Measurements from ENCODE around the gene LHFPL6. TPM values are rescaled to one million over a fixed set of nuclear protein-coding genes. Genes with fewer than 3 reads are reported as not detected.

Gene LHFPL6
- total and polyA plus RNA-seq, 4 donors = 22.7 to 115 (median 36.1) TPM

DNA sequence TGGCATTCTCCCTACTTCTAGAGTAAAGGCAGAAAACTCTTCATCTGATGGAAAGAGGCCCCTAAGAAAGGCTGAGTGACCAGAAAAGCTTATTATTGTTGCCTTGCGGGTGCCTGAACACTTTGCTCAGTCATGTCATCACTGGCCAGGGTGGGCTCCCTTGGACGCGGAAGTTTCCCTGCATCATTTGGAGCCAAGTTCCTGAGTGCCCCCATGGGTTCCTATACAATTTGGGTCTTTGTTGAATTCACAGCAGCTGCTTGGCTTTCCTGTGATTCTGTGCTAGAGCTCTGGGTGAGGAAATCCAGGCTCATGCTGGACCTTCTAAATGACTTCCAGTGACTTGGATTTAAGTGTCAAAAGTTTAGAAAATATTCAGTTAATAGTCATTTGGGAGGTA is 232.9 kb downstream of the LHFPL6 start:
- DNase-seq = no peak
- ATAC-seq (ENCODE audit: insufficient read depth, low FRiP score) = no peak
- Histone ChIP-seq H3K36me3 (ENCODE audit: control insufficient read depth in 4 of 4, insufficient read depth in 4 of 4, low read length in 4 of 4) (peaks cover 0 to 3% (median 0%) of the 10 kb centered on the region in 4 donors), H3K9ac (ENCODE audit: insufficient read depth in 1 of 2, low read length in 2 of 2) (no peak overlapping the region), H3K4me3 (no peak overlapping the region), H3K27me3 (ENCODE audit: control insufficient read depth in 3 of 3, insufficient read depth in 3 of 3, low read length in 2 of 3) (no peaks in the 10 kb centered on the region), H3K9me3 (ENCODE audit: control insufficient read depth in 4 of 4, insufficient read depth in 3 of 4, low read length in 3 of 4) (no peaks in the 10 kb centered on the region), H3K4me1 (ENCODE audit: control insufficient read depth in 5 of 5, insufficient read depth in 5 of 5, low read length in 5 of 5) (peaks cover 0 to 24% (median 6%) of the 10 kb centered on the region in 5 donors), H3K27ac (ENCODE audit: low read depth in 1 of 2, low read length in 1 of 2) (no peak overlapping the region)
- 71 to 98% methylated on average over 3 of the region's 3 CpGs for WGBS, 2 donors
- TF ChIP-seq, protein P1, sequence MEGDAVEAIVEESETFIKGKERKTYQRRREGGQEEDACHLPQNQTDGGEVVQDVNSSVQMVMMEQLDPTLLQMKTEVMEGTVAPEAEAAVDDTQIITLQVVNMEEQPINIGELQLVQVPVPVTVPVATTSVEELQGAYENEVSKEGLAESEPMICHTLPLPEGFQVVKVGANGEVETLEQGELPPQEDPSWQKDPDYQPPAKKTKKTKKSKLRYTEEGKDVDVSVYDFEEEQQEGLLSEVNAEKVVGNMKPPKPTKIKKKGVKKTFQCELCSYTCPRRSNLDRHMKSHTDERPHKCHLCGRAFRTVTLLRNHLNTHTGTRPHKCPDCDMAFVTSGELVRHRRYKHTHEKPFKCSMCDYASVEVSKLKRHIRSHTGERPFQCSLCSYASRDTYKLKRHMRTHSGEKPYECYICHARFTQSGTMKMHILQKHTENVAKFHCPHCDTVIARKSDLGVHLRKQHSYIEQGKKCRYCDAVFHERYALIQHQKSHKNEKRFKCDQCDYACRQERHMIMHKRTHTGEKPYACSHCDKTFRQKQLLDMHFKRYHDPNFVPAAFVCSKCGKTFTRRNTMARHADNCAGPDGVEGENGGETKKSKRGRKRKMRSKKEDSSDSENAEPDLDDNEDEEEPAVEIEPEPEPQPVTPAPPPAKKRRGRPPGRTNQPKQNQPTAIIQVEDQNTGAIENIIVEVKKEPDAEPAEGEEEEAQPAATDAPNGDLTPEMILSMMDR (IDR thresholded peaks at IDR 0.05; ENCODE audit: control extremely low read depth, extremely low read depth) = no peak

DNA sequence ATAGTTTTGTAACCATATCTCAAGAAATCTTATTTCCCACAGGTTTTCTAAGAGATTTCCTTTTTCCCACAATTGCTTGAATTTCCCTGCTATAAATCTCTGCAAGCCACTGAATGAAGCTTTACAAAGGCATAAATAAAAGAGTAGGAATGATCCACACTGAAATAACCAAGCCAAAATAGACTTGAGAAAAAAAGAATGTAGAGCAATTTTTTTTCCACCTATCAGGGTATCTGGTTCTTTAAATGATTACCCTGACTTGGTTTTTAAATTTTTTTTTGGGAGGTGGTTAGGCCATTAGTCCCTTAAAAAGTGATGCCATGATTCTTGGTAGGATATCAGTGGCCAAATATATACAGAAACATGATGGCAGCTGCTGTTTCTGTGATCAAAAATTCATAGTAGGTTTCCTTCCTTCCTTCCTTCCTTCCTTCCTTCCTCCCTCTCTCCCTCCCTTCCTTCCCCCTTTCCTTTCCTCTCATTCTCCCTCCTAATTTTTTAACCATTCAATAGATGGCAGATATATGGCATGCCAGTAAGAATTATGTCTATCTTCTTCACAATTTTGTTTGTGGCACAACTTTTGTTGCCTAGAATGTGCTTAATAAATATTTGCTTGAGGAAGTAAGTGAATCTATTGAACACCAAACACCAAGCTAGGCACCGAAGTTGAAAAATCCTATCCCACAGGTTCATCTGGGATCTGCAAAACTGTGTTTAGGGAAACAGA is 233.7 kb downstream of the LHFPL6 start:
- Histone ChIP-seq H3K4me3 (no peak overlapping the region), H3K36me3 (ENCODE audit: control insufficient read depth in 4 of 4, insufficient read depth in 4 of 4, low read length in 4 of 4) (peaks cover 0 to 3% (median 0%) of the 10 kb centered on the region in 4 donors), H3K4me1 (ENCODE audit: control insufficient read depth in 5 of 5, insufficient read depth in 5 of 5, low read length in 5 of 5) (peaks cover 0 to 29% (median 12%) of the 10 kb centered on the region in 5 donors), H3K27me3 (ENCODE audit: control insufficient read depth in 3 of 3, insufficient read depth in 3 of 3, low read length in 2 of 3) (no peaks in the 10 kb centered on the region), H3K27ac (ENCODE audit: low read depth in 1 of 2, low read length in 1 of 2) (no peak overlapping the region), H3K9ac (ENCODE audit: insufficient read depth in 1 of 2, low read length in 2 of 2) (no peak overlapping the region), H3K9me3 (ENCODE audit: control insufficient read depth in 4 of 4, insufficient read depth in 3 of 4, low read length in 3 of 4) (no peaks in the 10 kb centered on the region)
- ATAC-seq (ENCODE audit: insufficient read depth, low FRiP score) = no peak
- TF ChIP-seq, protein P1 (IDR thresholded peaks at IDR 0.05; ENCODE audit: control extremely low read depth, extremely low read depth) = no peak
- WGBS, 2 donors = 33 to 95% methylated on average over 1 of the region's 1 CpG
- no peak for DNase-seq

GRCh38 chr13:39365879-39366278 is 237.1 kb downstream of the LHFPL6 start:
- TF ChIP-seq, protein P1 (IDR thresholded peaks at IDR 0.05; ENCODE audit: control extremely low read depth, extremely low read depth) = no peak
- Histone ChIP-seq H3K4me3 (no peak overlapping the region), H3K9ac (ENCODE audit: insufficient read depth in 1 of 2, low read length in 2 of 2) (no peak overlapping the region)

More at GRCh38 chr13:39365879-39366278, 237.1 kb downstream of the LHFPL6 start:
- ATAC-seq (ENCODE audit: insufficient read depth, low FRiP score) (no peak), DNase-seq (no peak)
- H3K36me3 ChIP-seq (ENCODE audit: control insufficient read depth in 4 of 4, insufficient read depth in 4 of 4, low read length in 4 of 4) = peaks cover 0 to 3% (median 0%) of the 10 kb centered on the region in 4 donors
- peaks cover 0 to 29% (median 25%) of the 10 kb centered on the region in 5 donors for H3K4me1 ChIP-seq (ENCODE audit: control insufficient read depth in 5 of 5, insufficient read depth in 5 of 5, low read length in 5 of 5)
- no peaks in the 10 kb centered on the region for H3K27me3 ChIP-seq (ENCODE audit: control insufficient read depth in 3 of 3, insufficient read depth in 3 of 3, low read length in 2 of 3)
- no peak overlapping the region for H3K27ac ChIP-seq (ENCODE audit: low read depth in 1 of 2, low read length in 1 of 2)
- H3K9me3 ChIP-seq (ENCODE audit: control insufficient read depth in 4 of 4, insufficient read depth in 3 of 4, low read length in 3 of 4) = no peaks in the 10 kb centered on the region

Measured in lung (tissue), 12 donors.